Measurements from ENCODE around the gene FAM81B. TPM values are rescaled to one million over a fixed set of nuclear protein-coding genes. Genes with fewer than 3 reads are reported as not detected.

FAM81B gene
- polyA plus RNA-seq, 3 donors: not detected

DNA sequence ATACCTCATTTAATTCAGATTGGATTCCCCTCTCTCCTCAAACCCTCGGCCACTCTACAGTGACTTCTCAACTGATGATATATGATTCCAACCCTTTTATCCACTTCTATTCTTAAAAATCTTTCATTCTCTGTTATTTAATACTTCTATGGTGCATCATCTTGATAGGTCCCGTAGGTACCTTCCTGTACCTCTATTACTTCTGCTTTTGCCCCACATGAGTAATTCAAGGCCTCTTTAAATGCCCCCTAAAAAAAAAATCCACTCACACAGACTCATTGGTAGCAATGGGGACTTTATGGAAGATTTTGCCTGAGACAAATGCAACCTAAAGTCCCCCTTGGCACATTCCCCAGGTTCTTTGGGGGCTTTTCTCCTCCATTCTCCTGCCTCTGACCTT lies 54.3 kb downstream of the FAM81B start:
- Histone ChIP-seq H3K4me2 (replicated peaks; ENCODE audit: extremely low read depth, low read length, poor library complexity, severe bottlenecking) (no peak overlapping the region), H3K9me3 (replicated peaks in 1 of 2; ENCODE audit: control insufficient read depth in 1 of 2, insufficient read depth in 1 of 2, low read length in 2 of 2) (no peaks in the 10 kb centered on the region), H3K36me3 (replicated peaks in 1 of 2; ENCODE audit: control insufficient read depth in 1 of 2, insufficient read depth in 2 of 2, low read length in 2 of 2) (no peaks in the 10 kb centered on the region), H3K4me1 (ENCODE audit: control insufficient read depth in 1 of 2, insufficient read depth in 2 of 2, low read length in 2 of 2) (no peaks in the 10 kb centered on the region), H4K20me1 (ENCODE audit: insufficient read depth, low read length) (no peaks in the 10 kb centered on the region), H2AFZ (ENCODE audit: insufficient read depth, low read depth, low read length, poor library complexity, severe bottlenecking) (no peak overlapping the region), H3K27ac (ENCODE audit: low read depth in 1 of 2, low read length in 2 of 2) (no peak overlapping the region), H3K27me3 (ENCODE audit: control insufficient read depth in 2 of 2, insufficient read depth in 2 of 2, low read length in 2 of 2) (peaks cover 0 to 2% of the 10 kb centered on the region in 2 donors), H3K9ac (ENCODE audit: insufficient read depth, low read length, poor library complexity, severe bottlenecking) (no peak overlapping the region), H3K79me2 (ENCODE audit: insufficient read depth, low read length) (no peaks in the 10 kb centered on the region), H3K4me3 (replicated peaks in 1 of 3; ENCODE audit: low read depth in 2 of 3, low read length in 3 of 3) (no peak overlapping the region)
- peaks cover 0 to 1% (median 0%) of the 10 kb centered on the region in 7 donors for H3K9me3 Mint-ChIP-seq
- no peaks in the 10 kb centered on the region for H3K36me3 Mint-ChIP-seq
- no peak overlapping the region for H3K27ac Mint-ChIP-seq
- TF ChIP-seq, protein P1, sequence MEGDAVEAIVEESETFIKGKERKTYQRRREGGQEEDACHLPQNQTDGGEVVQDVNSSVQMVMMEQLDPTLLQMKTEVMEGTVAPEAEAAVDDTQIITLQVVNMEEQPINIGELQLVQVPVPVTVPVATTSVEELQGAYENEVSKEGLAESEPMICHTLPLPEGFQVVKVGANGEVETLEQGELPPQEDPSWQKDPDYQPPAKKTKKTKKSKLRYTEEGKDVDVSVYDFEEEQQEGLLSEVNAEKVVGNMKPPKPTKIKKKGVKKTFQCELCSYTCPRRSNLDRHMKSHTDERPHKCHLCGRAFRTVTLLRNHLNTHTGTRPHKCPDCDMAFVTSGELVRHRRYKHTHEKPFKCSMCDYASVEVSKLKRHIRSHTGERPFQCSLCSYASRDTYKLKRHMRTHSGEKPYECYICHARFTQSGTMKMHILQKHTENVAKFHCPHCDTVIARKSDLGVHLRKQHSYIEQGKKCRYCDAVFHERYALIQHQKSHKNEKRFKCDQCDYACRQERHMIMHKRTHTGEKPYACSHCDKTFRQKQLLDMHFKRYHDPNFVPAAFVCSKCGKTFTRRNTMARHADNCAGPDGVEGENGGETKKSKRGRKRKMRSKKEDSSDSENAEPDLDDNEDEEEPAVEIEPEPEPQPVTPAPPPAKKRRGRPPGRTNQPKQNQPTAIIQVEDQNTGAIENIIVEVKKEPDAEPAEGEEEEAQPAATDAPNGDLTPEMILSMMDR (IDR thresholded peaks at IDR 0.05): no peak
- H3K27me3 Mint-ChIP-seq (ENCODE audit: low read depth in 3 of 3): no peaks in the 10 kb centered on the region
- intact Hi-C loops (cut with micrococcal nuclease): no loop called here
- DNase-seq: no peak
- H3K4me1 Mint-ChIP-seq: no peaks in the 10 kb centered on the region
- WGBS (ENCODE audit: insufficient coverage): 90% methylated on average over 1 of the region's 2 CpGs
- no peak overlapping the region for H3K4me3 Mint-ChIP-seq

GRCh38 chr5:95445995-95446394 lies 54.8 kb downstream of the FAM81B start:
- H3K4me3 ChIP-seq (replicated peaks in 1 of 3; ENCODE audit: low read depth in 2 of 3, low read length in 3 of 3): no peak overlapping the region
- H3K36me3 ChIP-seq (replicated peaks in 1 of 2; ENCODE audit: control insufficient read depth in 1 of 2, insufficient read depth in 2 of 2, low read length in 2 of 2): no peaks in the 10 kb centered on the region
- H3K27ac ChIP-seq (ENCODE audit: low read depth in 1 of 2, low read length in 2 of 2): no peak overlapping the region
- H3K9me3 Mint-ChIP-seq: peaks cover 0 to 1% (median 0%) of the 10 kb centered on the region in 7 donors
- no peak overlapping the region for H3K9ac ChIP-seq (ENCODE audit: insufficient read depth, low read length, poor library complexity, severe bottlenecking)
- no peaks in the 10 kb centered on the region for H3K4me1 ChIP-seq (ENCODE audit: control insufficient read depth in 1 of 2, insufficient read depth in 2 of 2, low read length in 2 of 2)
- H3K4me2 ChIP-seq (replicated peaks; ENCODE audit: extremely low read depth, low read length, poor library complexity, severe bottlenecking): no peak overlapping the region
- no peaks in the 10 kb centered on the region for H4K20me1 ChIP-seq (ENCODE audit: insufficient read depth, low read length)
- TF ChIP-seq, protein P1 (IDR thresholded peaks at IDR 0.05): no peak
- H3K27me3 ChIP-seq (ENCODE audit: control insufficient read depth in 2 of 2, insufficient read depth in 2 of 2, low read length in 2 of 2): peaks cover 0 to 2% of the 10 kb centered on the region in 2 donors
- H3K4me1 Mint-ChIP-seq: no peaks in the 10 kb centered on the region
- no peaks in the 10 kb centered on the region for H3K9me3 ChIP-seq (replicated peaks in 1 of 2; ENCODE audit: control insufficient read depth in 1 of 2, insufficient read depth in 1 of 2, low read length in 2 of 2)
- H3K79me2 ChIP-seq (ENCODE audit: insufficient read depth, low read length): no peaks in the 10 kb centered on the region
- H3K4me3 Mint-ChIP-seq: no peak overlapping the region
- WGBS (ENCODE audit: insufficient coverage): 100% methylated on average over 1 of the region's 2 CpGs
- no peak overlapping the region for H2AFZ ChIP-seq (ENCODE audit: insufficient read depth, low read depth, low read length, poor library complexity, severe bottlenecking)
- H3K27ac Mint-ChIP-seq: no peak overlapping the region
- intact Hi-C loops (cut with micrococcal nuclease): no loop called here
- DNase-seq: no peak
- H3K36me3 Mint-ChIP-seq: no peaks in the 10 kb centered on the region
- no peaks in the 10 kb centered on the region for H3K27me3 Mint-ChIP-seq (ENCODE audit: low read depth in 3 of 3)

Data from CD14-positive monocyte (primary cell).